ENCODE measurements around the gene ZNF548. TPM values are rescaled to one million over a fixed set of nuclear protein-coding genes. Genes with fewer than 3 reads are reported as not detected.

Gene ZNF548
- polyA plus RNA-seq, 3 donors, result 4.6 to 20.7 (median 6.0) TPM

DNA sequence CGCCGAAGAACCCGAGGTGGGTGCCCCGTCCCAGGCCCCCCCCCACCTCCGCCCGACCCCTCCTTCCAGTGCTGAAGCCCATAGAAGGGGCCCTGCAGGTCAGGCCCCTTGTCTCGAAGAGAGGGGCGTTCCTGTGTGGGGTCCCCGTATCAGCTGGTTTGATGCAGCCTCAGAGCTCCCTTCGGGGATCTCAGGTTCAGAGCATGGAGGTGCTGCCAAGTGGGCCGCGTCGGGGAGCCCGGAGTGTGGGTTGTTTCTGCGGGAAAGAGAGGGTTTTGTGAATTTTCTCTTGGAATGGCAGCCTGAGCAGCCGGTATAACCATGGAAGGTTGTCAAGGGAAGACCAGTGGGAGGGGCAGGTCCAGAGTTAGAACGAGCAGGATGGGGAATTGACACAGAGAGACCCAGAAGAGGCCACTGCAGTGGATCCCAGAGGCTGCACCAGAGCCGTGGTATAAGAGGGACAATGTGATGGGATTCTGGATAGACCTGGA is 25.9 kb upstream of the ZNF548 start:
- Mint-ChIP-seq H3K4me3 (peak overlapping the region; percentile 81 to 86), H3K27ac (peak overlapping the region; percentile 85 to 97 (median 93)), H3K4me1 (peaks cover 10% of the 10 kb centered on the region), H3K27me3 (ENCODE audit: low read depth in 3 of 3) (peaks cover 1 to 6% (median 4%) of the 10 kb centered on the region in 3 donors), H3K36me3 (peaks cover 19 to 24% of the 10 kb centered on the region in 2 donors), H3K9me3 (peaks cover 29 to 83% (median 72%) of the 10 kb centered on the region in 7 donors)
- Histone ChIP-seq H3K27me3 (ENCODE audit: control insufficient read depth in 2 of 2, insufficient read depth in 2 of 2, low read length in 2 of 2) (no peaks in the 10 kb centered on the region), H3K27ac (ENCODE audit: low read depth in 1 of 2, low read length in 2 of 2) (peak overlapping the region; percentile 83 to 89), H3K9ac (ENCODE audit: insufficient read depth, low read length, poor library complexity, severe bottlenecking) (peak overlapping the region; percentile 83), H3K9me3 (replicated peaks in 1 of 2; ENCODE audit: control insufficient read depth in 1 of 2, insufficient read depth in 1 of 2, low read length in 2 of 2) (peaks cover 31 to 66% of the 10 kb centered on the region in 2 donors), H3K4me1 (ENCODE audit: control insufficient read depth in 1 of 2, insufficient read depth in 2 of 2, low read length in 2 of 2) (peaks cover 12 to 14% of the 10 kb centered on the region in 2 donors), H4K20me1 (ENCODE audit: insufficient read depth, low read length) (no peaks in the 10 kb centered on the region), H3K4me2 (replicated peaks; ENCODE audit: extremely low read depth, low read length, poor library complexity, severe bottlenecking) (peak overlapping the region; percentile 79), H3K4me3 (replicated peaks in 1 of 3; ENCODE audit: low read depth in 2 of 3, low read length in 3 of 3) (peak overlapping the region; percentile 39 to 76 (median 54)), H3K79me2 (ENCODE audit: insufficient read depth, low read length) (peaks cover 10% of the 10 kb centered on the region), H2AFZ (ENCODE audit: insufficient read depth, low read depth, low read length, poor library complexity, severe bottlenecking) (peak overlapping the region; percentile 73), H3K36me3 (replicated peaks in 1 of 2; ENCODE audit: control insufficient read depth in 1 of 2, insufficient read depth in 2 of 2, low read length in 2 of 2) (peaks cover 0 to 4% of the 10 kb centered on the region in 2 donors)
- intact Hi-C loops (cut with micrococcal nuclease), result loop anchor here (2.0 to 10.0 kb wide), 4 partner anchors 25 to 821 kb away; partner anchors contain the start of genes ZNF548 (in 2 of the 2), ZNF274 (in 1 of the 2), ZNF329 (in 1 of the 2) and ZNF749 (in 1 of the 2)
- under 1% methylated on average over 12 of the region's 18 CpGs for WGBS (ENCODE audit: insufficient coverage)
- no peak for DNase-seq
- TF ChIP-seq, protein P1, sequence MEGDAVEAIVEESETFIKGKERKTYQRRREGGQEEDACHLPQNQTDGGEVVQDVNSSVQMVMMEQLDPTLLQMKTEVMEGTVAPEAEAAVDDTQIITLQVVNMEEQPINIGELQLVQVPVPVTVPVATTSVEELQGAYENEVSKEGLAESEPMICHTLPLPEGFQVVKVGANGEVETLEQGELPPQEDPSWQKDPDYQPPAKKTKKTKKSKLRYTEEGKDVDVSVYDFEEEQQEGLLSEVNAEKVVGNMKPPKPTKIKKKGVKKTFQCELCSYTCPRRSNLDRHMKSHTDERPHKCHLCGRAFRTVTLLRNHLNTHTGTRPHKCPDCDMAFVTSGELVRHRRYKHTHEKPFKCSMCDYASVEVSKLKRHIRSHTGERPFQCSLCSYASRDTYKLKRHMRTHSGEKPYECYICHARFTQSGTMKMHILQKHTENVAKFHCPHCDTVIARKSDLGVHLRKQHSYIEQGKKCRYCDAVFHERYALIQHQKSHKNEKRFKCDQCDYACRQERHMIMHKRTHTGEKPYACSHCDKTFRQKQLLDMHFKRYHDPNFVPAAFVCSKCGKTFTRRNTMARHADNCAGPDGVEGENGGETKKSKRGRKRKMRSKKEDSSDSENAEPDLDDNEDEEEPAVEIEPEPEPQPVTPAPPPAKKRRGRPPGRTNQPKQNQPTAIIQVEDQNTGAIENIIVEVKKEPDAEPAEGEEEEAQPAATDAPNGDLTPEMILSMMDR (IDR thresholded peaks at IDR 0.05), result no peak

DNA sequence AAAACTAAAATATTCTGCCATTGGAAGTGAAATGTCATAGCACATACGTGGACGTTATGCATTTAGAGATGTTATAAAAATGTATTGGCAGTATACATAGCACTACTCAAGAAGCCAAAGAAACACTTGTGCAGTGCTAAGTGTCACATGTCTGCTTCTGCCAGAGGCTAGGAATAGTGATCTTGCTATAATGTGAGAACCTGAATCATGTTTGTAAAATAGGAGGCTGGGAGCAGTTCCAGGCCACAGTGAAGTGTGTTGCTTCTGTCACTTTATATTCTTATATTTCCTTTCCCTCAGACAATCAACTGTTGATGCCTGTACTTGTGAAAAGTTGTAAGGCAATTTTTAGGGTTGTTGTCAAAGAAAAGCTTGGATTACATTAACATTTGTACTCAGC is 22.9 kb upstream of the ZNF548 start:
- Histone ChIP-seq H3K4me2 (replicated peaks; ENCODE audit: extremely low read depth, low read length, poor library complexity, severe bottlenecking) (no peak overlapping the region), H3K36me3 (replicated peaks in 1 of 2; ENCODE audit: control insufficient read depth in 1 of 2, insufficient read depth in 2 of 2, low read length in 2 of 2) (peaks cover 0 to 9% of the 10 kb centered on the region in 2 donors), H3K4me1 (ENCODE audit: control insufficient read depth in 1 of 2, insufficient read depth in 2 of 2, low read length in 2 of 2) (peaks cover 12 to 14% of the 10 kb centered on the region in 2 donors), H3K9ac (ENCODE audit: insufficient read depth, low read length, poor library complexity, severe bottlenecking) (no peak overlapping the region), H3K79me2 (ENCODE audit: insufficient read depth, low read length) (peaks cover 10% of the 10 kb centered on the region), H3K9me3 (replicated peaks in 1 of 2; ENCODE audit: control insufficient read depth in 1 of 2, insufficient read depth in 1 of 2, low read length in 2 of 2) (peaks cover 14 to 48% of the 10 kb centered on the region in 2 donors), H4K20me1 (ENCODE audit: insufficient read depth, low read length) (no peaks in the 10 kb centered on the region), H3K27me3 (ENCODE audit: control insufficient read depth in 2 of 2, insufficient read depth in 2 of 2, low read length in 2 of 2) (no peaks in the 10 kb centered on the region), H3K4me3 (replicated peaks in 1 of 3; ENCODE audit: low read depth in 2 of 3, low read length in 3 of 3) (no peak overlapping the region), H3K27ac (ENCODE audit: low read depth in 1 of 2, low read length in 2 of 2) (no peak overlapping the region), H2AFZ (ENCODE audit: insufficient read depth, low read depth, low read length, poor library complexity, severe bottlenecking) (no peak overlapping the region)
- Mint-ChIP-seq H3K4me3 (no peak overlapping the region), H3K27me3 (ENCODE audit: low read depth in 3 of 3) (peaks cover 0 to 3% (median 2%) of the 10 kb centered on the region in 3 donors), H3K36me3 (peaks cover 23 to 35% of the 10 kb centered on the region in 2 donors), H3K27ac (no peak overlapping the region), H3K4me1 (peaks cover 10% of the 10 kb centered on the region), H3K9me3 (peaks cover 36 to 79% (median 58%) of the 10 kb centered on the region in 7 donors)
- no peak for DNase-seq
- intact Hi-C loops (cut with micrococcal nuclease), result loop anchor here in 1 of 2 donors (10.0 kb wide), 2 partner anchors 68 to 818 kb away; partner anchors contain the start of genes ZNF274 and ZNF749
- WGBS (ENCODE audit: insufficient coverage), result no CpG with 5 or more reads among the region's 2 CpGs
- TF ChIP-seq, protein P1 (IDR thresholded peaks at IDR 0.05), result no peak

Data from CD14-positive monocyte (primary cell).